ENCODE data around the gene CALY.

CALY gene

DNA sequence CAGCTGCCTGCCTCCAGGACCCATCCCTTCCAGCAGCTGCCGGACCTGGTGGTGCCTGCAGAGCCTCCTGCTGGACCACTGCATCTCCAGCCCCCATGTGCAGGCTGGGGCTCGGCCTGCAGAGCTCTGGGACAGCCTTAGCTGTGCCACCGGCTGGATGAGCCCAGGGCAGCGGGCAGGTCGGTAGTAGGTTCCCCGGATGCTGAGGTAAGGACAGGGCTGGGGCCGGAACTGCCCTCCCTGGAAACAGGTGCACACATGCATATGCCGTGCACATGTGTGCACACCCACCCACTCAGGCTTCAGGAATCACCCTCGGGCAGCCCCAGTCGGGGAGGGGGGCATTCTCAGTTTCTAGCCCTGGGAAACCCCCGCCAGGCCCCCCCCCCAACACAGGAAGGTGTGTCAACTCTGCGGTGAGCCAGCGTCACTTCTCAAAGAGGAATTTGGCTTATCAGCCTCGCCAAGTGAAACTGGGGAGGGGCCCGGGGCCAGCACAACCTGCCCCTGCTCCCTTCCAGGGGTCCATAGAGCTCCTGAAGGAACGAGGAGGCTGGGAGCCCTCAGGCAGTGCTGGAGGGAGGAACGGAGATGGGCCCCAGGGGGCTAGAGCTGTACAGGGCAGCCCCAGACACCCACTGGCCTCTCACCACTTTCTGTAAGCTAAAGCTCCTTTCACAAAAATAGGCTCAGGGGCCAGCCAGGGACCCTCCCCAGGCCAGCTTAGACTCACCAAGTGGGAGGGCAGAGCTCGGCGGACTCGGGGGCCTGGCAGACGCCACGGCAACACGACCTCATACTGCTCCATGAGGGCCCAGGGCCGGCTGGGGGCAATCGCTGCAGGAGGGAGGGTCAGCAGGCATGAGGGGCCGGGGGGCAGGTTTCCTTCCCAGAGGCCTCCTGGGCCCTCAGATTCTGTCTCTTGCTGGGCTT lies 61.7 kb downstream of the CALY start:
- DNase-seq (ENCODE audit: low read depth in 4 of 4, low spot score in 1 of 4), result peak; percentile 55 to 84 (median 70)

Data from stimulated activated CD4-positive, alpha-beta T cell treated with anti-CD3 and anti-CD28 coated beads, Interleukin-1b, Interleukin-23, amount 100 ng/mL, for 24 hours (primary cell).